Inferior parietal cortex (tissue), 1 donor: ENCODE results near the gene TIFAB.

ENCODE experiments used
- DNase-seq: peaks from one replicate; pipeline ENCODE4 v3.0.0-alpha.2; 2016; ENCODE audit errors: extremely low spot score

TIFAB gene

DNA sequence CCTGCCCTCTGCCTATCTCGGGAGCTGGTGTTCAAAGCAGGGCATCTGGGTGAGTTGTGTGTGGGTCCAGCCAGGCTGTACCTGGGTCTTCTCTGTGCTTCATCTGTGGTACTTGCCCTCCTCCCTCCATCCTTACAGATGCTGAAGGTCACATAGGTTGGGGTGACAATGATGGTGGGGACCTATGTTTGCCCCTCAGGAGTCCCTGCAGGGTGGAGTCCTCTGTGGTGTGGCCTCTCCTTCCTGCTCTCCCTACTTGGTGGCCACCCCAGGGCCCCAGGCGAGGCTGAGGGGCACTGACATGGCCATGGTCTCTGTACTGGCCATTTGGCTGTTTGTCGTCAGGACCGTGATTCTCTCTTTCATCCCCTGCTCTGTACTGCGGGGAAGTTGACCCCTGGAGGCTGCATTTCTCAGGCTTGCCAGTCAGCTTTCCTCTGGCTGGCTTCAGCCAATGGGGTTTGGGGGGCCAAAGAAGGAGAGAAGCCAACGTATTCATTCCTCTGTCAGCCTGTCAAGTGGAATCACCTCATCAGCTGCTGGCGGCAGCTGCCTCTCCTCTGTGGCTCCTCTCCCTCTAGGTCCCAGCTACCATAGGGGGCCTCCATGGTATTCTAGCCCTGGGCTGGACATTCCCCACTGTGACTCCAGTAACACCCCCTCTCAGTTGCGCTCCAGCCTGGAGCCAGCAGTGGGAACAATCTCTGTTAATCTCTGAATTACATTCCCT is 9.6 kb downstream of the TIFAB start:
- no peak for DNase-seq

- no peak for DNase-seq
Observed at GRCh38 chr5:135441919-135442318, 10.2 kb downstream of the TIFAB start.

DNA sequence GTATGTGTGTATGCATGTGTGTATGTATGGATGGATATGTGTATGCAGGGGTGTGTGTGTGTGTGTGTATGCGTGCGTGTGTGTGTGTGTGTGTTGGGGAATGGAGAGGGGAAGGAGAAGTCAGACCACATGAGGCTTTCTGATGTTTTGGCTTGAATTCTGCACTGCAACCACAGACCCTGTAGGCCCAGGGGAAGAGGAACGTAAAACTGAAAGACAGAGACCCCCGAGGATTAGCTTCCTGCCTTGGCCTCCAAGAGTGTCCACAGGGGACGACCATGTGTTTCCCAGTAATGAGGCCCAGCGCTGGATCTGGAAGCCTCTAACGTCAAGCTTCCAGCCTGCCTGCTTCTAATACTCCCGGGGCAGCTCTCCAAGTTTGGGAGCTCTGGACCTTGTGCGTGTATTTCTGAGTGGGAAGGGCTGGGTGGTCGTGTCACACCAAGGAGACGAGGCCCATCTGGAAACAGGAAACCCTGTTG is 10.8 kb downstream of the TIFAB start:
- no peak for DNase-seq

DNA sequence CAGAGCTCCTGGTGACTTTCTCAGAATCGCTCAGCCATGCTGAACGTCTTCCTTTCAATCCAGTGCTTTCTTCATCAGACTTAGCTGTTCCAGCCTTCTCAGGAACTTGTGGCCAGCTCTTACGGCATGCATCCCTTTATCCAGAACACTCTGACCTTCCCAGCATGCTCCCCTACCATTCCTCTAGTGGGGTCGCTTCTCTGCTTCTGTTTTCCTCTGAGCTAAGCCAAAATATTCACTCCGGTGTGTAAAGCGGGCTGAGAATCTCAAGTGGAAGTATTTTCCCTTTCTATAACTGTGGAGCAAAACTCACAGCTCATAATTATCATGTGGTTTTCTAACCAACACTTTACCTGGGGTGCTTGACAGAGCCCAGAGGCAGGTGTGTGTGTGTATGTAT is 11.2 kb downstream of the TIFAB start:
- no peak for DNase-seq

GRCh38 chr5:135439231-135440205 is 12.6 kb downstream of the TIFAB start:
- no peak for DNase-seq

DNA sequence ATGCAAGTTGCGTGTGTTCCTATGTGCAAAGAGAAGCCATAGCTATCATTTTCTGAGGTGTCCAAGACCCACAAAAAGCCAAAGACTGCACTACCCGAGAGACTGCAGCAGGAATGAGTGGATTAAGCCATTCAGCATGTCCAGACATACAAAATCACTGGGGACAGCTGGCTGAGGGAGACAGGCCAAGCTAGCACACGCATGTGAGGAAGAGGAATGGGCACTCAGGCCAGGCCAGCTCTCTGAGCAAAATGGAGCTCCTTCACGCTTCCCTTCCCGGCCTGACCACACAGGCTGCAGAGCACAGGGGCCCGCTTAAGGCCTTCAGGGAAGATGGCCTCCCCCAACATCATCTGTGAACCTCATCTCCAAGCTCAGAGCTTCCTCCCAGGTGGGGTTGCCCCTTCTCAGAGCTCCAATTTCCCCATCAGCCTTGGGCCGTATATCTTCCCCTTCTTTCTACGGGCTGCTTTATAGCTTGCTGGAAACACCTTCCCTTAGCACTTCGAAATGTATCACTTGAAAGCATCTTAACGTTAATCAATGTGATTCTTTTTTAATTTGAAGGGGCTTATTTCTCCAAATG is 13.4 kb downstream of the TIFAB start:
- DNase-seq: no peak

DNA sequence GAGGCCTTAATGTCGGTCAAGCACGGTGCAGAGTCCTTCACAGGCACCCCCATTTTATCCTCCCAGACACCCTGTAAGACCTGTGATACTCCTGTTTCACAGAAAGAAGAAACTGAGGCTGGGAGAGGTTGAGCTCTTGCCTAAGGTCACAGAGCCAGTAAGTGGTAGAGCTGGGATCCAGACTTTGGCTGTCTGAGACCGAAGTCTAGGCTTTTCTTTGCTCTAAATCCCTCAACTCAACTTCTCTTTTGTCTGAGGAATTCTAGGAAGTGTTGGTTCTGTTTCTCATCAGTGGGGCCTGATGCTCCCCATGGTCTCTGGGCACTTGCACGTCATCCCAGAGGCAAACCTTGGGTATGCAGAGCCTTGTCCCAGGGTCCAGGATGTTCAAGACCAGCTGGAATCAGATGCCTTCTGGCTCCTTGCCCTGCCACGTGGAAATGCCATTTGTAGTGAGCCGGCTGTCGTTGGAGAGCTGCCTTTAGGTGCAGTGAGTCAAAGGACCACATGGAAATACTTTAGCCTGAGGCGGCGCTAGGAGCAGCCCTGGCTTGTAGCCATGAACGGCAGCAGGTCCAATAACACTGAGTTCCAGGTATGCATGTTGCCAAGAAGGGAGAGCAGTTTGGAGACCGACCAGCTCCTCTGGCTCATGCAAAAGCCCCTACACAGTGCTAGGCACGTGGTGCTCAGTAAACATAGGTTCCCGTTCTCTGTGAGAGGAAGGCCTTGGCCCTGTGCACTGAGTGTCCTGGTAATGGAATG is 14.2 kb downstream of the TIFAB start:
- DNase-seq: no peak

GRCh38 chr5:135437422-135437795 is 14.7 kb downstream of the TIFAB start:
- no peak for DNase-seq

DNA sequence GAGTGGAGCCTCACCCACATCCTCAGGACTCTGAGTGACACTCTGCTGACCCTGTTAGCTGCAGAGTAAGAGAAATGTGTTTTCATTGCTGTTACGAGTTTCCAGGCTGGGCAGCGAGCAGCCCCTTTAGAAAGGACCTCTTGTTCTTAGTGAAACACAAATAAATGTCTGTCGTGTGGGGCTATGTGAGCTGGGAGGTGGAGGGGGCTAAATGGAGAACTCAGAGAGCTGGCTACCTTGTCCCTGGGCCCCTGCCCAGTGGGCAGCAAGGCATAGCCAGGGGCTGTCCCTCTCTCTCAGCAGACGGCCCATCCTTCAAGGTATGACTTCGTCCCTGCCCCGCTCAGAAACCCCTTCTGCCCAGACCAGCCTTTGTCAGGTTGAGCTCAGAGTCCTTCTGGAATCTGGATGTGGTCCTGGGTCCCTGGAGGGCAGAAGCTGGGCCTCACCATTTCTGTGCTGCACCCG is 15.2 kb downstream of the TIFAB start:
- DNase-seq: no peak

DNA sequence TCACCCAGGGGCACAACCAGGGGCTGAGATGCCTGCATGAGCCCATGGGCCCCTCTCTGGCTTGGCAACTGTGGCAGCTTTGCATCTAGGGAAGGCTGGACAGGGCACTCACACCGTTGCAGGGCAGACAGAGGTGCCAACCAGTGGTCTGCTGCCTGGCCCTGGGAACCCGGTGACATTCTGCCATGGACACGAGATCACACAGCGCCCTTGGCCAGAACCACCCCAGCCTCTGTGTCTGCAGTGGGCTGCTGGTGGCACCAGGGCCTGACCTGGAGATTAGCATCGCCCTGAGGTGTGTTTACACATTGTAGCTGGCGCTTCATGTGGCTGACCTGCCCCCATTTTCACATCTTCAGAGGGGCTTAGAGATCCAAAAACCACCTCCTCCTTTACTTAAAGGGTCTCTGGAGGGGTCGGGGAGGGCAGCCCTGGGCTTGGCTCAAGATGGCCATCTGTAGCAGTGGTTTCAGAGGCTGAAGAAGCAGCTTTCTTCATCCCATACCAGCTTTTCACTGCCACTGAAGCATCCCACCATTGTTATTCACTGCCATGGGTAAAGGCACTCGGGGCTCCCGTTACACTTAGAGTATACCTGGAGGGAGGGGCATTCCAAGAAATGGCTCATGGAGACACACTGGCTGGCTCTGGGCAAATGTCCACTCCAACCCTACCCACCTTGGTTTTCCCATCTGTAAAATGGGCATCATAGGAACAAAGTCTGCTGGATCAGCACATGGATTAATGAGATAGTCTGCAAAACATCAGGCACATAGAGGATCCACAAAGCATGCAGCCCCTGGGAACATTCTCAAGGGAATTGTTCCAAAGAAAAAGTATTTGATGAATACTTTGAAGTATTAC is 16.5 kb downstream of the TIFAB start:
- no peak for DNase-seq

- DNase-seq: no peak
Observed at GRCh38 chr5:135434591-135435466, 17.3 kb downstream of the TIFAB start.

- DNase-seq: no peak
Observed at GRCh38 chr5:135433681-135434426, 18.3 kb downstream of the TIFAB start.

DNA sequence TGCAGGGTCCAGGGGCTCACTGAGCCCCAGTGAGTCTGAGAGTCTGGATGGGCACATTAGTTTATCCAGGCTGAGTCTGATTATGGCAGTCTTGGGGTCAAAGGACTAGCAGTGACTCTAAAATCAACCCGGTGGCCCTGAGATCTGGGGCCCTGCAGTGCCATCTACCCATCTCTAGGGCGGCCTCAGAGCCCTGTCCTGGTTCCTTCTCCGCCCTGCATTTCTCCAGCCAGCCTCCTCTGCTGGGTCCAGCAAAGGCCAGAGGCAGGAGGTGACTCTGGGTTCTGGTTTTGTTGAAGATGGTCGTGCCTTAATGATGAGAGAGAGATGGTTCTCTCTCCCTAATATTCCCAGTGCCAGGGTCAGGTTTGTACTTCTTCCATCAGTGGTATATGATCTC is 20.0 kb downstream of the TIFAB start:
- DNase-seq: no peak

GRCh38 chr5:135430135-135430437 is 22.1 kb downstream of the TIFAB start:
- no peak for DNase-seq

GRCh38 chr5:135429301-135430134 is 22.6 kb downstream of the TIFAB start:
- no peak for DNase-seq

- no peak for DNase-seq
Observed at GRCh38 chr5:135428586-135428985, 23.6 kb downstream of the TIFAB start.

DNA sequence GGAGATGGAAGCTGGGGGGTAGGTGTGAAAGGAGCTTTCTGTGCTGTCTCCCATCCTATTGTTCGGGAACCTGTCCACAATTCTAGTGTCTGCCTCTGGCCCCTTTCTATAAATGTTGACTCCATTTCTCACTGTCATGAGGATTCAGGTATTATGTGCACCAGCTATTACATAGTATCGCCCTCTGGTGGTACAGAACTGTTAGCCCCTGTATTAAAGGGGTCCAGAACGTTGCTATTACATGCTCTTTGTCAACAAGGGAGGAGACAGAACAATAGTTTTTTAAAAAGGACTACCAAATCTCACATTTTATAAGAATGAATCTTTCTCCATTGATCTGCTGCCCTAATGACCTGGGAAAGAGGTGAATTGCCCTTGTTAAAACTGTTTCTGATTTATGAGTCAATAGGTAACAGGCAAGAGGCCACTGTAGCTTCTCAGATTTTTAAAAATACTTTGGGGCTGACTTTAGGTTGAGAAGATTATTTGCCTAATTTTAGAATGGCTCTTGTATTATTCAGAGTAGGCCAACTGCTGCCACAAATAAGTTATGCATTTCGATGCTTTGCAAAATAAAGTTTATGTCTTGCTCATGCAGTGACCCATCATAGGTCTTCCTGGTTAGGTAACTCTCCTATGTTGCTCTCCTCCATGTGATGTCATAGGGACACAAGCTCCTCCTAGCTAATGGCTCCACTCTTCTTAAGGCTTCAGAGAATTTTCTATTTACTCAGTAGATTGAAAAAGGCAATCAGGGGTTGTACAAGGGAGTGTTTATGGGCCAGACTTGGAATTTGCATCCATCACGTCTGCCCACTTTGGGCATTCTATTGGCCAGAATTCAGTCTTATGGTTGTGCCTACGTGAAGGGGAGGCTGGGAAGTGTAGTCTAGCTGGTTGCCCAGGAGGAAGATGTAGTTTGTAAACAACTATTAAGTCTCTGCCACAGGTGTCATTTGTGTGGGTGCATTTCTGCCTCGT is 25.8 kb downstream of the TIFAB start:
- no peak for DNase-seq
